IPS DF 4.7 (cell line): Measurements from ENCODE around the gene NXPH2.
"Not testable (repeated sequence)": the region's sequence is repeated elsewhere in the genome, so short reads cannot be mapped to it uniquely, and the experiment has no call there.

Source experiments
- DNase-seq: peaks from one replicate; pipeline ENCODE4 v3.0.0-alpha.2; 2013; ENCODE audit warnings: low spot score; ENCODE audit errors: extremely low read depth

The NXPH2 gene

DNA sequence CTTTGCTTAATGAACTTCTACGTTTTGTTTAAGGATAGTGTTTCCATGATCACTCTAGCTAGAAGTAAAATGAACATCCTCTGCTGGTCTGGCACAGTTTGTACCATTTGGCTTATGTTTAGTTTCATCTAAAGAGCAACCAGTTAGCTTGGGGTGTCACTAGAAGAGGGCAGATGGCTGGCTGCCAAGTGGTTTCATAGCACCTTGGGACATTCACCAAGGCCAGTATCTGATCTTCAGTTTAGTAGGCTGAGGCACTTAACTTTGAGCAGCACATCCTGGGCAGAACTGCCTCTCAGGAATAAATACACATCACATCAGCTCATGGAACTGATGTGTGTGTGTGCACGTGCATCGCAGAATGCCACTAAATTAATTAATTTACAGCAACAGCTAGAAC is 68.4 kb downstream of the NXPH2 start:
- no peak for DNase-seq

DNA sequence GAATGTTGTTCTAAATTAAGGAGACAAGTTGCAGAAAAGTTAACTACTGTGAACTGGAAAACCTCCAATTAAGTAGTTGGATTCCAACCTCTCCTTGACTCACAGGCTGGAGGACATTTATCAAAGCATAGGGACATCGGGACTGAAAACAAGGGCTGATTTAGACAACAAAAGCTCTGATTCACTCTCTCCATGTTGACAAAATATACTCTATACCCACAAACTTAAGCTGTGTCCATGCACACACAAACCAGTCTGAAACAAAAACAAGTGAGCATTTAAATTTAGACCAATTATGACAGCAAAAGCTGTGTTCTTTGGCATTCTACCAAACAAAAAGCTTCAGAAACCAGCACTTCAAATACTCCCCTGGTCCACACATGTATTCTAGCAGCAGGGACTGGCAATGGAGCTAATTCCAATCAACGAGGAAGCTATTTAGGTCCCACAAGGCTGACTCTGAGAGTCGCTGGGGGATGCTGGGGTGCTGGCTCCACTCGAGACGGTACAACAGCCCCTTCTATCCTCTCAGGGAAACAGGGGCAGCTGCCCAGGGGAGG is 71.4 kb downstream of the NXPH2 start:
- no peak for DNase-seq

DNA sequence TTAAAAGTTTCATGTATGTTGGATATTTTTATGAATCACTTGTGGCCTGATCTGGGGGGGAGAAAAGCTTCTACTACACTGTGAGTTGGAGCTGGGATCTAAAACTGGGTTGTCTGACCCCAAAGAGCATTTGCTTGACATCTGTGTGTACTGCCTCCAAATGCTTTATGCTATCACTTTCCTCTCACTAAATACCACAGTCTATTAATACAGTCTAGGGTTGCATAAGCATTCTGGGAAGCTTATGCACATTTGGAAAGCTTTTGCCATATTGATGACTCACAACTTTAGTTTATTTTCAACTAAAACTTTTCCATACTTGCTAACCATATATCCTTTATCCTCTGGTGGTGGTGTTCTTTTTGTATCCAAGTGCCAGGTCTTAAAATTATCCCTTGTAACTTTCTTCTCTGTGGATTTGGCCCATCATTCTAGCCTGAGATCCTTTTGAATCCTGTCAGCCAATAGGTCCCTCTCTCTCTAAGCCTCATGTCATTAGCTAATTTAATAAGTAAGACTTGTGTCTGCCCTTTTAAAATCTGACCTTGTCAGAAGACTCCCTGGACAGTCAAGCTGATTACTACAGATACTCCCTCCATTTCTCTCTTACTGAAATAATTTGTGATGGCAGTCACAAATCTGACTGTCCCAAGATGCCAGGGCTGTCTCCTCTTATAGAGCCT is 72.7 kb downstream of the NXPH2 start:
- no peak for DNase-seq

DNA sequence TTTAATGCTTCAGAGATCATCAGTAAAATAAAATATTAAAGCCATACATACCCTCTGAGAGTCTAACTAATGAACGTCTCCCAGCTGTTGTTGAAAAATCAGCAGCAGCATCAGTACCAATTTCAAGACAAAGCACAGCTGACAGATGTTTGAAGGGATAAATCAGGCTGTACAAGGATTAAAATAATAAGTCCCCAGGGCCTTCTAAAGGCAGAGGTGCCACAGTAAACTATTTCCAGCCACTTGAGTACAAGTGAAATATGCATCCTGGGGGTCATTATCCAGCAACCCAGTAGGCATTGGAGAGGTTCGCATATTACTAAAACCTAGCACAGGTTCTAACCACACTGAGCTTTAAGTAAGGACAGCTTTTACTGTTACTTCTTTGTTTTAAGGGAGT is 76.9 kb downstream of the NXPH2 start:
- no peak for DNase-seq

DNA sequence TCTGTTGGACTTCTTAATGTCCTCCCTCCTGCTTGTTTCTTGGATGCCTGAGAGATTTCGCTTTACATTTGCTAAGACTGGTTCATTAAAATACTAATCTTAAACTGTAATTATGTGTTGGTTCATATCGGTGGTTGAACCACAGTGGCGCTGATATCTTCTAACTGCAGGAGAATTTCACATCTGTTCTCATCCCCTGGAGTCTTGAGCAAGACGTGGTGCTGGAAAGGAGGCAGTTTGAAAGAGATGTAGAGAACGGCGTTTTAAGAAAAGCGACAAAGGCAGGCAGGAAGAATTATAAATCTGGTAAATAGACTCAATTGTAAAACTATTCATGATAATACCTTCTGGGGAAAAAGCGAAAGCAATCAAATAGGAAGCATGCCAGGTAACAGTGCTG is 79.5 kb downstream of the NXPH2 start:
- DNase-seq = no peak

- peak; percentile 22 for DNase-seq
Measured at GRCh38 chr2:138699421-138699820, 80.8 kb downstream of the NXPH2 start.

- no peak for DNase-seq
Measured at GRCh38 chr2:138698428-138698827, 81.8 kb downstream of the NXPH2 start.

GRCh38 chr2:138691667-138692066 is 88.5 kb downstream of the NXPH2 start:
- DNase-seq = no peak

- no peak for DNase-seq
Measured at GRCh38 chr2:138689705-138690104, 90.5 kb downstream of the NXPH2 start.

DNA sequence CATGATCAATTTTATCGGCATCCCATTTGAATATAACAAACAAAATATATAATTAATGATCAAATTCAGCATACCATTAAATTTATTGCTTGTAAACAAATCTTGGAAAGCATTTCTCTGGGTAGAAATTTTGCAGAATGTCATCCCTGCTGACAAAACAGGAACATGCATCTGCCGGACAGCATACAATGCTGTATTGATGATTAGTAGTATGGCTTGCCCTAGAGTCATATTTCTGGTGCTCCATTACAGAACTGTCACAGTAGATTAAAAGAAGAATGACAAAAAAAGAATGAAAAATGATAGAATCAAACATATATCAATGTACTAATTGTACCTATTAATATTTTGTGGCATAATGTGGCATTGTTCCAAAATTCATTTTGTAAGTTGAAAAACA is 98.0 kb downstream of the NXPH2 start:
- no peak for DNase-seq

- no peak for DNase-seq
Measured at GRCh38 chr2:138677221-138677620, 103.0 kb downstream of the NXPH2 start.

- no peak for DNase-seq
Measured at GRCh38 chr2:138676619-138677021, 103.6 kb downstream of the NXPH2 start.

GRCh38 chr2:138671566-138671965 is 108.6 kb downstream of the NXPH2 start:
- no peak for DNase-seq

GRCh38 chr2:138670734-138671133 is 109.5 kb downstream of the NXPH2 start:
- DNase-seq = no peak

DNA sequence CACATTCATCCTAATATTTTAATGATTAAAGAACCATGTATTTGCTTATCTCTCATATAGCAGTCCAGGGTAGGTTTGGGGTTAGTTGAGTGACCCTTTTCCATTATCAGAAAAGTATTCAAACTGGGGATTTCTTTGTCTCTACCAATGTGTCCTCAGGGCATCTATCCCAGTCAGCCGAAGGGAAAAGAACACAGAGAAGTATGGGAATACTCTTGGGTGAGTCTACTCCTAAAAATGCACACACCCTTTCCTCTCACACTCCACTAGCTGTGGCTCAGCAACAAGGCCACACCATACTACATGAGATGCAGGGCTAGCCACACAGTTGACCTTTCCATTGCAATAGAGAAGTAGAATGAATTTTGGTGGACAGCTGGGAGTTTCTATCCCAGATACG is 114.3 kb downstream of the NXPH2 start:
- DNase-seq = no peak

DNA sequence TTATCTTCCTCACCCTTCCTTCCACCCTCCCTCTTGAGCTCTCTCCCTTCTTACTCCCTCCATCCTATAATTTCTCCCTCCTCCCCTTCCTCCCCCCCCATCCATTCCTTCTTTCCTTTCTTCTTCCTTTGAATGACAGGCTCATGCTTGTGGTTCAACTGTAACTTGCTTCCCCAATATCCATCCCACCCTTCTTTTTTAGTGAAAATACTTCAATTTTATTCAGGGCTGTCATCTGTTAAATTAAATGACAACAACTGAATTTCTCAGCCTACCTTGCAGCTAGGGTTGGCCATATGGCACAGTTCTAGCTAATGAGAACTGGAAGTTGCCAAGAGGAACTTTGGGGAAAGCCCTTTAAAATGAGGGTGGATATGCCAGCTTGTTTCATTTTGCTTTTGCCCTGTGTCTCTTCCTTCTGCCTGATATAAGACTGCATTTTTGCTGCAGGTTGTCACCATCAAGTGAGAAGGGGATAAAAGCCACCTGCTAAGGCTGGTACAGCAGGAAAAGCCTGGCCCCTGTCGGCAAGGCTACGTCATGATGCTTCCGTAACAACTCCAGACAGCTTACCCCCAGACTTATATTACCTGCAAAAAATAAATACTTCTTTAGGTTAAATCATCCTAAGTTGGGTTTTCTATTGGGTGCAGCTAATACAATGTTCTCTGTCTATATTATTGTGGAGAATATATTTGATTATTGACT is 121.8 kb downstream of the NXPH2 start:
- DNase-seq = no peak

- no peak for DNase-seq
Measured at GRCh38 chr2:138654146-138654545, 126.0 kb downstream of the NXPH2 start.

DNA sequence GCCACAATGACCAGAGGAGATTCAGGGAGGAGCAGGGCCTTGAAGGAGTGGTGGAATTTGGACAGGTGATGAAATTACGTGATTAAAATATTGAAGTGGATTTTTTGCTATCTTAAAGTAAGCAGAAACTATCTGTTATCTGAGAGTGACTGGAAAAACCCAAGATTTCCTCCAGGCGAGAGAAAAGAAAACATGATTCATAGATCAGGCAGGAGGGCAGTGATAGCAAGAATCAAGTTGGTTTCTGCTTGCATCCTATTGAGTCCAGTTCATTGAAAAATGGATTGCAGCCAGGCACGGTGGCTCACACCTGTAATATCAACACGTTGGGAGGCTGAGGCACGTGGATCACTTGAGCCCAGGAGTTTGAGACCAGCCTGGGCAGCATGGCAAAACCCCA is 127.8 kb downstream of the NXPH2 start:
- no peak for DNase-seq

DNA sequence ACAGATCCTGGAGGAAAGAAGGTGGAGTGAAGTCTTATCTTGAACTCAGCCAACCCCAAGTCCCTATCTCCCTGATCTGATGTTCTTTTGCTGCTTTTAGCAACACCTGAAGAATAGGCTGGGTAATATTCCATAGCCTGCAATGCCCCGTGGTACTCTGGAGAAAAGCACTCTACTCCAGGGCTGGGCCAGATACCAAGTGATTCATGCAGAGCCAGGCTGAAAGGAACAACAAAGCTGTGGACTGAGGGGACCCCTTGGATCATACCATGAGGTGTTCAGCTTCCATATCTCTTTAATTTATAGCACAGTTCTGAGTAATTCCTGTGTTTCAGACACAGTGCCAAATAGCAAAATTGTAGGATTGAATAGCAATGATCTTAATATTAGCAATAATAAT is 130.6 kb downstream of the NXPH2 start:
- no peak for DNase-seq

DNA sequence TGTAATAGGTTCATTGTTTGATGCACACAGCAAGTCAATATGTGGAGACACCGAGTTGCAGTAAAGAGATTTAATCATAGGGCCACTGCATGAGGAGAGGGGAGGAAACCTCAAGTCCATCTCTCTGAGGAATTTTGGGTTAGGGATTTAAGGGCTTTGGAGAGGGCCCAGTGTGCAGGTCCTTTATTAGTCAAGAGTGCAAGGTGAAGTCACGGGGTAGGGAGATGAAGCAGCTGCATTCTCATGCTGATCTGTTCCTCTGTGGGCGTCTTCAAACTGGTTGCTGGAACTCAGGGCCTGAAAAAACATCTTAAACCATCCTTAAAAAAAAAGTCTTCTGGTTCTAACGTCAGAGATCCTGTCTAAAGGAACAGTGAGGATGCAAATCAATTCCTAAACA is 131.6 kb downstream of the NXPH2 start:
- DNase-seq = no peak

GRCh38 chr2:138644776-138645175 is 135.4 kb downstream of the NXPH2 start:
- DNase-seq = not testable (repeated sequence)

DNA sequence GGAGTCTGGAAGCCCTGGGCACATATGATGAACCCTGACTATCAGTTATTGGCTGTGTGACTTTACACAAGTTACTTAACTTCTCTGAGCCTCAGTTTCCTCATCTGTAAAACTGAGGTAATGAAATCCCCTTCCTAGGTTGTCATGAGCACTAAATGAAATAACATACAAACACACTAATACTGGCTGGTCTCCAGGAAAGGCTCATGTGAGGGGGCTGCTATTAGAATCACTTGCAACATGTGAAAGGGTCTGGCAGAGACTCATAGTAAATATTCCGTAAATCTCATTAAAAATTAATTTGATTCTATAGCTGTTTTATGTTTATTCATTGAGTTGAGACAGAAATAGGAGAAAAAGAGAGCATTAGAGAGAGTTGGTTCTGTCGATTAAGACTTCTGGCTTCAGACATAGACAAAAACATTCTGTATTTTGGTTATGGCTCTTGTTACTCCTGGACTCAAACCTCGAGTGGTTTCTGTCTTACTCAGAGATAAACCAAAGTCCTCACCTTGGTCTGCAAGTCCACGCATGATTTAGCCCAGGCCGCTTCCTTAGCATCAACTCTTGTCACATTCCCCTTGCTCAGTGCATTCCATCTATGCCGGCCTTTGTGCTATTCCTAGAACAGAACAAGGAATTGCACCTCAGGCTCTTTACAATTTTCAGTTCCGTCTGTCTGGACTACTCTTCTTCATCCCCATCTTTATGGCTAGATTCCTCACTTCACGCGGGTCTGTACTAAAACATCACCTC is 139.1 kb downstream of the NXPH2 start:
- DNase-seq = no peak
